GM19099 (cell line): ENCODE data around the gene DMWD.

Source experiments
- POLR2A ChIP-seq: IDR thresholded peaks from 3 replicates; pipeline ENCODE4 v1.6.1; 2011; ENCODE audit warnings: low read depth; ENCODE audit not compliant: insufficient read length; ENCODE audit errors: extremely low read depth

Gene DMWD

DNA sequence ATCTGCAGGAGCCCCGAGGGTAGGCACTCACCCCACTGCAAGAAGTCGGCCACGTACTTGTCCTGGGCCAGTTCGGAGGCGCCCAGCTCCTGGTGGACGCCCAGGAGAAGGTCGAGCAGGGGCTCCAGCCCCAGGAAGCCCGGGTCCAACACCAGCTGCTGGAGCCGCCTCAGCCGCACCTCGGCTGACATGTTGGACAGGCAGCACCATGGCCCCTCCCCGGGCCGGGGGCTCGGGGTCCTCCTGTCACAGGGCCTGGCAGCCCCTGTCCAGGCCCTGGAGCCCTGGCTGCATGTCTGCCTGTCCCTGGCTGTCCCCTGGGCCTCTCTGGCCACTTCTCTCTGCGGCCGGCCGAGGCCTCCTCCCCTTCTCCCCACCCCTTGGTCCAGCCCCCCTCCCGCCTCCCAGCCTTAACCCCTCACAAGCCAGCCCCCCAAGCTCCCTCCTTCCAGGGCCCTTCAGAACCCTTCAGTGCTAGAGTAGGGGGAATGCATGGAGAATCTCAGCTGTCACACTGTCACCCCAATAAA, 10.4 kb downstream of the DMWD start, which contains the start of gene DMPK:
Gene DMPK (minus strand): TSS at position 329 of the 530 bp plus-strand sequence. CDS start 138 bp downstream, at position 191.
- TF ChIP-seq POLR2A: no peak

DNA sequence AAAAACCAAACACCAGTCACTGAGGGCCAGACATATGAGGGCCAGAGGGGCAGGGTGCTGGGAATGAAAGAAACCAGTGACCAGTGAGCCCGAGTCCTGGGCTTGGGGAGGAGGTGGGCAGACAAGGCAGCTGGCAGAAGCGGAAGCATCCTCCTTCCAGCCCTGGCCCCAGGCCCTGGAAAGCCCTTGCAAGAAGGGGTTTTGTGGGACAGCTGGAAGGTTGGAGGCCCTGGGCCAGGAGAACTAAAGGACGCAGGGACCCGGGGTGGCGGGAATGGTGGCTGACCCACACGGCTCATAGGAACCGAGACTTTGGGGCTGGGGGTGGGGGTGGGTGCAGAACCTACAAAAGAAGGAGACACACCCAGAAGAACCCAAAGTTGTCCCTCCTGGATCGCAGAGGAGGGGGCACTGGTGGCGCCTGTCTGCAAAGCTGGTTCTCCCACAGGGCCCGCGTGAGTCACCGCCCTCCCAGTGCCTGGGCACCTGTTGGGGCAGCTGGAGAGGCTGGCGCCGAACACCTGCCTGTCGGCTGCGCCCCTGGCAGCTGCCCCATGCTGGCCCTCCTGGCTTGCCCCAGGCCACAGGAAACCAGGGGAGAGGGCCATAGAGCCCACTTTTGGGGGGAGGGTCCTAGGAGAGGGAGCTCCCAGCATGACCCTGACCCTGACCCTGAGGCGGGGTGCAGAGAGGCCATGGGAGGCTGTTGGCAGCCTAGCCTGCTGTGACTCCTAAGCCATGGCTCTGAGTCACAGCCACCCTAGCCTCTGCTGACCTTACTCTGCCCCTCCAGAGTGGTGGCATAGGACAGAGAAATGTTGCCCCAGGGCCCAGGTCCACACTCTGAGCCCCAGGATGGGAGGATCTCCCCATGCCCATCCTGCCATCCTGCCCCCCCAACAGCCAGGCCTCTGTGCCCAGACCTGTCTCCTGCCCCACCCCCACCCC, 11.2 kb downstream of the DMWD start:
- TF ChIP-seq POLR2A: no peak

GRCh38 chr19:45780448-45781213, 12.0 kb downstream of the DMWD start:
- no peak for TF ChIP-seq POLR2A

DNA sequence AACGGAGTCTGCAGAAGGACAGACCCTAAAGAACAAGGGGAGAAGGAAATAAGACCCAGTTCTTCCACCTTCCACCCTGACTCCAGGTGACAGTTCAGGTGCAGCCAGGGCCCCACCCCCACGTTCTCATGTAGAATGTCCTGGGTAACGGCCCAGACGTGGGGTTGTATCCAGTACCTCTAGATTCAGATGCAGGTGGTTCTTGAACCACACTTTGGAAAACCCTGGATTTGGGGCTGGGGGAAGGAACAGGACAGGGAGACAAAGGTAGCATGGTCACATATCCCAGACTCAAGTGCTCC, 12.5 kb downstream of the DMWD start:
- TF ChIP-seq POLR2A: no peak

GRCh38 chr19:45779231-45780145, 13.2 kb downstream of the DMWD start:
- TF ChIP-seq POLR2A: no peak

GRCh38 chr19:45778010-45778661, 14.5 kb downstream of the DMWD start:
- no peak for TF ChIP-seq POLR2A

GRCh38 chr19:45777395-45777961, 15.2 kb downstream of the DMWD start:
- TF ChIP-seq POLR2A: no peak

DNA sequence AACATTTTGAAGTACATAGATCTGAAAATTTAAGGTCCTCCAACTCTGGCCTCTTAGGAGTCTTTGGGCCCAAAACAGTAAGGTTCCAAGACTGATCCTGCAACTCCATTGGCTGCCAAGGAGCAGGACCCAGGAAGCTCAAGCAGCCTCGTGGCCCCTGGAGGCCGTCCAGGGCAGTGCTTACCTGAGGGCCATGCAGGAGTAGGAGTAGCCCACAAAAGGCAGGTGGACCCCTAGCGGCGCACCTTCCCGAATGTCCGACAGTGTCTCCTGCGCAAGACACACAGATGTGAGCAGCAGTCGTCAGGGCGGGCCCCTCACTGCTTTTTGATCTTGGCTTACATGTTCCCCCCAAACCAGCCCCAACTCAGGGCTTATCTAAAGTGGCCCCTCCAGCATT, 17.9 kb downstream of the DMWD start:
- TF ChIP-seq POLR2A: no peak

GRCh38 chr19:45773384-45773783, 19.3 kb downstream of the DMWD start:
- no peak for TF ChIP-seq POLR2A

GRCh38 chr19:45772912-45773311, 19.7 kb downstream of the DMWD start:
- no peak for TF ChIP-seq POLR2A

- TF ChIP-seq POLR2A: no peak
These were observed 20.4 kb downstream of the DMWD start for GRCh38 chr19:45772130-45772840.

- no peak for TF ChIP-seq POLR2A
These were observed 21.2 kb downstream of the DMWD start for GRCh38 chr19:45771311-45771933.

DNA sequence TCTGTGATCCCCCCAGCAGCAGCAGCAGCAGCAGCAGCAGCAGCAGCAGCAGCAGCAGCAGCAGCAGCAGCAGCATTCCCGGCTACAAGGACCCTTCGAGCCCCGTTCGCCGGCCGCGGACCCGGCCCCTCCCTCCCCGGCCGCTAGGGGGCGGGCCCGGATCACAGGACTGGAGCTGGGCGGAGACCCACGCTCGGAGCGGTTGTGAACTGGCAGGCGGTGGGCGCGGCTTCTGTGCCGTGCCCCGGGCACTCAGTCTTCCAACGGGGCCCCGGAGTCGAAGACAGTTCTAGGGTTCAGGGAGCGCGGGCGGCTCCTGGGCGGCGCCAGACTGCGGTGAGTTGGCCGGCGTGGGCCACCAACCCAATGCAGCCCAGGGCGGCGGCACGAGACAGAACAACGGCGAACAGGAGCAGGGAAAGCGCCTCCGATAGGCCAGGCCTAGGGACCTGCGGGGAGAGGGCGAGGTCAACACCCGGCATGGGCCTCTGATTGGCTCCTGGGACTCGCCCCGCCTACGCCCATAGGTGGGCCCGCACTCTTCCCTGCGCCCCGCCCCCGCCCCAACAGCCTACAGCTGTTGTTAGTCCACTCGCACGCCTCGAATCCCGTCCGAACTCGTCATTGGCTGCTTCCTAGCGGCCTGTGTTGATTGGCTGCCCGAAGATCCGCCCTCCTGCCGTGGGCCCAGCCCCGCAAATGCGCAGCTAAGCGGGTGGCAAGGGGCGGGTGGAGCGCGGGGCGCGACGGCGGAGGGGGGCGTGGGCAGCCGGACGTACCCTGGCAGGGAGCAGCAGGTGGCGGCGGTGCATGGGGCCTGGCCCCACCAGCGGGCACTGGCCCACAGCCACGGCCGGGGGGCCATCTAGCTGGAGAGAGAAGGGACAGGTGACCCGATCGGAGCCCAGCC, 22.2 kb downstream of the DMWD start:
- TF ChIP-seq POLR2A: no peak
